Mucosa of descending colon (tissue), 3 donors: ENCODE measurements around the gene ANKRD42. TPM values are rescaled to one million over a fixed set of nuclear protein-coding genes. Genes with fewer than 3 reads are reported as not detected.

ENCODE experiments used
- ATAC-seq: fragments of 200-7000 bp; cut with Tn5 transposase; one replicate; pipeline ENCODE4 v1.9.1; 2020; ENCODE audit warnings: mild to moderate bottlenecking, moderate library complexity
- DNase-seq, 3 donors: peaks; one replicate each; pipeline ENCODE4 v3.0.0-alpha.2; 2020
- H3K36me3 ChIP-seq: fragments of 200-600 bp; one replicate; pipeline ENCODE4 v1.8.0; 2021; ENCODE audit warnings: low read depth, mild to moderate bottlenecking
- H3K4me1 ChIP-seq: fragments of 200-600 bp; one replicate; pipeline ENCODE4 v1.8.0; 2021; ENCODE audit warnings: low read depth, mild to moderate bottlenecking
- H3K4me3 ChIP-seq: fragments of 200-600 bp; one replicate; pipeline ENCODE4 v1.8.0; 2021; ENCODE audit warnings: mild to moderate bottlenecking
- H3K9me3 ChIP-seq: fragments of 200-600 bp; one replicate; pipeline ENCODE4 v1.8.0; 2021; ENCODE audit warnings: mild to moderate bottlenecking
- intact Hi-C, 2 donors: fragments of 100-400 bp; cut with DNase I in 1 of 2; cut with micrococcal nuclease in 1 of 2; formaldehyde crosslinking; loops; one replicate each; pipeline versions ENCODE4 v1.11.0 to v1.11.1; 2022; cut with DNase I, micrococcal nuclease
- total RNA-seq, 3 donors: library from RNA; stranded (reverse); fragmentation: NEBNext Ultra II Directional in 2 of 3; extraction: Animal tissue kit (Norgen Biotek cat#: 25700) in 2 of 3; gene quantifications; one replicate each; pipeline versions ENCODE4 v1.2.1 to v1.2.4, GENCODE V29; 2021 to 2023
- TF ChIP-seq, protein P1 (sequence below): fragments of 200-600 bp; IDR thresholded peaks from one replicate; pipeline ENCODE4 v1.8.0; 2022; ENCODE audit warnings: antibody characterized with exemption, mild to moderate bottlenecking
- donor health status: DM: no; HTN: no; CAD: no; lungs with moderate emphysema.
- donor health status: DM: no; HTN: no; CAD: no.
- donor health status: DM: no; HTN: yes; CAD: no.

Gene ANKRD42
- total RNA-seq, 3 donors from 2014 or later, result 7.7 to 15.3 (median 9.3) TPM

GRCh38 chr11:83192606-83193245 is 786 bp upstream of the ANKRD42 start:
- no peaks in the 10 kb centered on the region for H3K9me3 ChIP-seq
- intact Hi-C loops, result no loop called here
- no peak for ATAC-seq
- H3K4me1 ChIP-seq, result peaks cover 24% of the 10 kb centered on the region
- H3K36me3 ChIP-seq, result no peaks in the 10 kb centered on the region
- TF ChIP-seq, protein P1, sequence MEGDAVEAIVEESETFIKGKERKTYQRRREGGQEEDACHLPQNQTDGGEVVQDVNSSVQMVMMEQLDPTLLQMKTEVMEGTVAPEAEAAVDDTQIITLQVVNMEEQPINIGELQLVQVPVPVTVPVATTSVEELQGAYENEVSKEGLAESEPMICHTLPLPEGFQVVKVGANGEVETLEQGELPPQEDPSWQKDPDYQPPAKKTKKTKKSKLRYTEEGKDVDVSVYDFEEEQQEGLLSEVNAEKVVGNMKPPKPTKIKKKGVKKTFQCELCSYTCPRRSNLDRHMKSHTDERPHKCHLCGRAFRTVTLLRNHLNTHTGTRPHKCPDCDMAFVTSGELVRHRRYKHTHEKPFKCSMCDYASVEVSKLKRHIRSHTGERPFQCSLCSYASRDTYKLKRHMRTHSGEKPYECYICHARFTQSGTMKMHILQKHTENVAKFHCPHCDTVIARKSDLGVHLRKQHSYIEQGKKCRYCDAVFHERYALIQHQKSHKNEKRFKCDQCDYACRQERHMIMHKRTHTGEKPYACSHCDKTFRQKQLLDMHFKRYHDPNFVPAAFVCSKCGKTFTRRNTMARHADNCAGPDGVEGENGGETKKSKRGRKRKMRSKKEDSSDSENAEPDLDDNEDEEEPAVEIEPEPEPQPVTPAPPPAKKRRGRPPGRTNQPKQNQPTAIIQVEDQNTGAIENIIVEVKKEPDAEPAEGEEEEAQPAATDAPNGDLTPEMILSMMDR, result no peak
- DNase-seq, result no peak
- H3K4me3 ChIP-seq, result peak overlapping the region; percentile 49

DNA sequence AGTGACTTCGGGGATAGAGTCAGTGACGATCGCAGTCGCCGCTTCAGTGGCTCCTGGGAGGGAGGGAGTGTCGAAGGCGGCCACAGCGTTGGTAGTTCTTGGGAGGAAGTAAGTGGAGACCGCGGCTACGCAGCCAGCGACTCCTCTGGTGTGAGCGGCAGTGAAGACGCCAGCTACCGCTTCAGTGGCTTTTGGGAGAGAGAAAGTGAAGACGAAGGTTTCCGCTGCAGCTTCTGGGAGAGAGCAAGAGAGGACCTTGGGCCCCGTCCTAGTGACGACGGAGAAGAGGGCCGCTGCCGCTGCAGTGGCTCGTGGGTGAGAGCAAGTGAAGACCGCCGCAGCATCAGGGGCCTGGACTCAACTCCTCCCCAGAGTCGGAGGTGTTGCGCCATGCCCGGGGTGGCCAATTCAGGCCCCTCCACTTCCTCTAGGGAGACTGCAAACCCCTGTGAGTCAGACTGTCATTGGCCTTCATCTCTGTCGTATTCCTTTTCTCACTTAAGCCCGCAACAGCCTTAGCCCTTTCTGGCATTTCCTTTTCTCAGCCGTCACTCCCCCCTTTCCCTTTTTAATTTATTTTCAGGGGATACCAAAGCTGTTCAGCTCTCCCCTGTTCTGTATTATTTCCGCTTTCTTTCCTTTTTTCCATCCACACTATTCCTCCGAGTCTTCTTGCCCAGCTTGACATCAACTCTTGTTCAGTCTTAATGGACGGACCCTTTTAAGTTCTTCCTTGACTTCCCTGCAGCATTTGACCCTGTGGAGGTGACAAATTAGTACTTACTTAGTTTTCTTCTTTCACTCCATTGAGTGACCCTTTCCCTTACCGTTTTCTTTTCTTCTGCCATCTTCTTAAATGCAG is 1.0 kb downstream of the ANKRD42 start:
- no peaks in the 10 kb centered on the region for H3K9me3 ChIP-seq
- intact Hi-C loops, result no loop called here

GRCh38 chr11:83195143-83195466 is 1.6 kb downstream of the ANKRD42 start:
- intact Hi-C loops, result no loop called here
- ATAC-seq (no peak), DNase-seq (no peak)
- TF ChIP-seq, protein P1, result no peak
- peaks cover 24% of the 10 kb centered on the region for H3K4me1 ChIP-seq
- no peaks in the 10 kb centered on the region for H3K9me3 ChIP-seq
- H3K4me3 ChIP-seq, result no peak overlapping the region
- no peaks in the 10 kb centered on the region for H3K36me3 ChIP-seq

More for the DNA sequence above, 1.0 kb downstream of the ANKRD42 start:
- DNase-seq, result peak; percentile 65 to 80 (median 75)
- Histone ChIP-seq H3K4me1 (peaks cover 24% of the 10 kb centered on the region), H3K36me3 (no peaks in the 10 kb centered on the region), H3K4me3 (peak overlapping the region; percentile 49)
- peak; percentile 78 for ATAC-seq
- TF ChIP-seq, protein P1, result no peak

DNA sequence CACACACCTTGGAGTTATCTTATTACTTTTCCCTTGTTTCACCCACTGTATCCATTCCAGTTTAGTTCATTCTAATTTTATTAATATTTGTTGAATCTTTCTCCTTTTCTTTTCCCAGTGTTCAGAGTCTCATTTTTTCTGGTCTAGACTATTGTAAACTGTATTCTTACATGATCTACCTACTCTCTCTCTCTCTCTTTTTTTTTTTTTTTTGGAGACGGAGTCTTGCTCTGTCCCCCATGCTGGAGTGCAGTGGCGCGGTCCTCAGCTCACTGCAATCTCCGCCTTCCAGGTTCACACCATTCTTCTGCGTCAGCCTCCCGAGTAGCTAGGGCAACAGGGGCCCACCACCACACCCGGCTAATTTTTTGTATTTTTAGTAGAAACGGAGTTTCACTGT is 2.1 kb downstream of the ANKRD42 start:
- no peak overlapping the region for H3K4me3 ChIP-seq
- no peaks in the 10 kb centered on the region for H3K9me3 ChIP-seq
- H3K4me1 ChIP-seq, result peaks cover 24% of the 10 kb centered on the region
- intact Hi-C loops, result no loop called here
- DNase-seq (no peak), ATAC-seq (no peak)
- TF ChIP-seq, protein P1, result no peak
- H3K36me3 ChIP-seq, result no peaks in the 10 kb centered on the region

DNA sequence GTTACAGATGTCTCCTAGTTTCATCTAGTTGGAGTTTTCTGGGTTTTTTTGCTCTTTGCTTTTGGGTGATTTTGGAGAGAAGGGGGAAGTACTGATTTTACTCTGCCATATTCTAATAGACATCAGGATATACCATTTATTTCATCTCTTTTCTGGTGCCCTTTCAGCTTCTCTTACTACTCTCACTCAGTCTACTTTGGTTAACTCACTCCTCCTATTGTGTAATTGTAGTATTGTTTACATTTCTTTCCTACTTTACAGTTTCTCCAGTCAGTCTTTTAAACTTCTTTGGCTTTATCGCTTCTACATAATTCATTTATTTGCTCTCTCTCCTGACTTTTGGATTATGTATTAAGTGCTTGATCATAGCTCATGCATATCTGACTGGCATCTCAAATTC is 6.5 kb downstream of the ANKRD42 start:
- Histone ChIP-seq H3K4me1 (peaks cover 5% of the 10 kb centered on the region), H3K9me3 (no peaks in the 10 kb centered on the region), H3K4me3 (no peak overlapping the region), H3K36me3 (no peaks in the 10 kb centered on the region)
- intact Hi-C loops, result no loop called here
- TF ChIP-seq, protein P1, result no peak
- no peak for DNase-seq
- ATAC-seq, result no peak
